Cerebellar nuclear complex (tissue), 1 donor: ENCODE results near the gene STK24.

ENCODE experiments used
- DNase-seq, 2 experiments: peaks; one replicate each; lab custom pipeline; 2025; lab: John Stamatoyannopoulos, UW

Gene STK24

DNA sequence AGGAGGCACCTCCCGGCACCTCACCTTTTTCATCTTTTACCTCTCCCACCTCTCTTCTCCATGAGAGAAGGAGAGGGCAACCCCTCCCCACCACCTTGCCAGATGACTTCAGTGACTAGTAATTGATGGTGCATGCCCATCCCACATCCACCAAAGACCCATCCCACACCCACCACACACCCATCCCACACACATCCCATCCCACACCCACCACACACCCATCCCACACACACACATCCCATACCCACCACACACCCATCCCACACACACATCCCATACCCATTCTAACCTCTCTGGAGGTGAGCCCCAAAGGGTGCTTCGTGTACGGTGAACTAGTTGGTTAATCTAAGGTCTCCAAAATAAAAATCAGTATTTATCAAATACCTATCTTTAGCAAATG is 44.7 kb downstream of the STK24 start:
- DNase-seq: no peak

DNA sequence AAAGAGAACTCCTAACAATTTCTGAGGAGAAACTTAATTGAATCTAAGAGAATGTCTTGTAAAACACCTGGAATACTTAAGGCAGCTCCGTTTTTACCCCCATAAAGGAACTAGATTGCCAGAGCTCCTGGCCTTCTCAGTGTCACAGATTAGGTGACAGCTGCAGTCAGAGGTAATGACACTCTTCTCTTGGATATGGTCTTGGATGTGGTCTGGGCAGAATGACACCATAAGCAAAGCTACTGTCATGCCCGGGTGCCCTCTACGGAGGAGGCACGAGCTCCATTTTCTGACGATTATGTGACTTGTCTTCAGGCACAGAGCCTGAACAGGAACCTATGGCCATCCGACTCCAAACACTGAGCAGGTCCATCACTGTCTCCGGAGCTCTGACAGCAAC is 46.7 kb downstream of the STK24 start:
- DNase-seq: no peak

DNA sequence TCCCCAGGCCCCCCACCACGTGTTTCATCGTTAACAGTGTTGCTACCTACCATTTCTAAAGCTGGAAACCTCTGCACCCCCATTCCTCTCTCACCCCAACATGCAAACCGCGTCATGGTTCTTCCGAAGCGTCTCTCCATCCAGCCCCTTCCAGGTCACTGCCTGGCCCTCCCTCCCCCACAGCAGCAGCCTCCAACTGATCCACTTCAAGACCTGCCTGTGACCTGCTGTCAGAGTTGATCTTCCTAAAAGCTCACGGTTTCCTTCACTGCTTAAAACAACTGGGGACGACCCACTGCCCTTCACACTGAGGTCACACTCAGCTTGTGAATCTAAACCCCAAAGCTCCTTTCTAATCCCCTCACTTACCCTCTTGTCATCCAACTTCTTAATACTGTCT is 47.7 kb downstream of the STK24 start:
- DNase-seq: no peak

DNA sequence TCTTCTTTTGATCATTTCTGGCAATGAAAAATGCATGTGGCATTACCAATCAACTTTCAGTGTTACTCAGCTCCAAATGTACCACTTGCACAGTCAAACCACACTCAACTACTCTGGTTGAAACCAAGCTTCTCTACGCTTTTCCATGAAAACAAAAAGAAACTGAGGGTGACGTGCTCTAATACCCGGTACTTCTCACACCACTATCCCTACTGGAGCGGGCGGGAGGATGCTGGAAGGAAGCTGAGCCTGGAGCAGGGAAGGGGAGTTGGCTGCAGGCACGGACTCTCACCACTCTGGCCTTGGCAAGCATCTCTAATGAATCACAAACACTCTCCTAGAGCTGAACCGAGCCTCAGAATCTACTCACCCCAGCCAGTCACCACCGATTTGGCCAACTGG is 48.2 kb downstream of the STK24 start:
- peak in 1 of 2 experiments; percentile 29 for DNase-seq

DNA sequence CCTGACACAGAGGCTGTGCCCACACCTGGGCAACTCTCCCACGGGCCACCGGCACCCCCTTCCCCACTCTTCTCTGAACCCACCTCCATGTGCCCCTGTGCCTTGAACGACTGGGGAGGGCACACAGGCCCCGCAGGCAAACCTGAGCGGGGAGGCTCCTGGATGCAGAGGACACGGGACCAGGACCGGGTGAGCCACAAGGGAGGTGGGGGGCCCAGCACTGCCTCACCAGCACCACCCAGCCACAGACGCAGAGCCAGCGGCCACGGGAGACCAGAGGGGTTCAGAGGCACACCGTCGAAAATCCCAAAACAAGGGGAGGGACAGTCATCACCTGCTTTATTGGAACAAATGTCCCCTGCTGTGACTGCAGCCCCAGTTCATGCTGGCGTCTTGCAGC is 49.4 kb downstream of the STK24 start:
- DNase-seq: no peak

DNA sequence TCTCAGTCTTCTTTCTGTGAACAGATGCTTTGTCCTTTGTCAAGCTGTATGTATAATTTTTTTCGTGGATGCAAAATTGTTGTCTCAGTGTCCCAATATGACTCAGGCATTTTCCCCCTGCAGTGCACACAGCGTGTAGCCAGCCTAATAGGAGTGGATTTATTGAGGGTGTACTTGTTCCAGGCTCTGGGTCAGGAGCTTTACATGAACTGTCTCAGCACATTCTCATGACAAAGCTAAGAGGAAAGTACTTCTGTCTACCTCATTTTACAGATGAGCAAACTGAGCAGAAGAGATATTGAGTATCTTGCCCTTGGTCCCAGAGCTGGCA is 50.8 kb downstream of the STK24 start:
- DNase-seq: no peak

DNA sequence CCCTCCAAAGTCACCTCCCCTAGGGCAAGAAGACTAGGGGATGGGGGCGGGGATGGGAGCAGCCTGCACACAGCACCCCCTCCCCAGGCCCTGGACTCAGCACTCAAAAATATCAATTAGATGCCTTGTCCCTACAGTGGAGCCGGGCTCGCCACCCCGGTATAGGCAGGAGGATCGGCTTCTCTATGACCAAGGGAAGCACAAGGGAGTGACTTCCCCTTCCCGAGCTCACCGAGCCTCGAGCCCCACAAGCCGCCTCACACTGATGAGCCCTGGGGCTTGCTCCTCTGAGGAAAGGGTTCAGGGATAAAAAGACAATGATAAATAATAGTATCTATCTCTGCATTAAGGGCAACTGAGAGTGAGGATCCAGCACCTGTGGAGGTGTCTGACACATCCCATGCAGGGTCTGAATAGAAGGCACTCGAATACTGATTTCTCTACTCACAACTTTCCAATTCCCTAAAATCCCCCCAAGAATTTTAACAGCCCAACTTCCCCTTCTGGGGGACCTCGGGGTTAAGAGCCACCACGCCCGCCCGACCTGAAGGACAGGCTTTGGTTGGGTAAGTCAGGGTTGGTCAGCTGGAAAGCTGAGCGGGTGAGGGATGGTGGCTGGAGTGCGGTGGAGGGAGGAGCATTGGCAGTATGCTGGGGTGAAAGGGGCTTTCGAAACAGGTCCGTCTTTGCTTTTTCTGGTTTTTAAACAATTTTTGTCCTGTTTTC is 51.3 kb downstream of the STK24 start:
- DNase-seq: no peak

DNA sequence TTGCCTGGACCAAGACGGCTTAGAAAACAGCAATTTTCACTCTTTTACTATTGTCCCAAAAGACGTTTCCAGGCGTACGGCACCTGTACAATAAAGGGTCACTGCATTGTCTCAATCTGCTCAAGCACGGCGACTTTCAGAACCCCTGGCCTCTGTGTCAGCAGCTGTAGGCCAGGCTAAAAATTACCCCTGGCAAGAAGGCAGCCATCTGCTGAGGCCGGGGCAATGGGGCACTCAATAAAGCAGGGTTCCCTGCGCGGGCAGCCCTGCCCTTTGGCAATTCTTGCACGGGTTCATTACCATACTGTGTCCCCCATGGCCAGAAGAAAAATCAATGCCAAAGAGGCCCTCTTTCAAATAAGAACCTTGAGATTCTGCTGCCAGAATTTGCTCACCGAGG is 52.1 kb downstream of the STK24 start:
- DNase-seq: no peak

DNA sequence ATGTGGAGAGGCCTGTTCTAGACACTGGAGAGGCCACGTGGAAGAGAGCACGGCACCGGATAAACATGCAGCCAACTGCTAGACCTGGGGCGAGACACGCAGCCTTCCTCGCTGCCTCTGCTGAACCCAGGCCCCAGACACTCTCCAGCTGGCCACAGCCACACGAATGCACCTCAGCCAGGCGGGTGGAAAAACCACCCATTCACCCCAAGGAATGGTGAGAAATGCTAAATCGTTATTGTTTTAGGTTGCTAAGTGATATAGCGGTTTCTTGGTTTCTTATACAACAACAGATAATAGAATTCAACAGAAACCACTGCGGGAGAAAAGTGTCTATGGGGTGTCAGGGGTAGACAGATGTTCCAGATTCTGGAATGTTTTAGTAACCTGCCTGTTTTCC is 52.5 kb downstream of the STK24 start:
- no peak for DNase-seq

DNA sequence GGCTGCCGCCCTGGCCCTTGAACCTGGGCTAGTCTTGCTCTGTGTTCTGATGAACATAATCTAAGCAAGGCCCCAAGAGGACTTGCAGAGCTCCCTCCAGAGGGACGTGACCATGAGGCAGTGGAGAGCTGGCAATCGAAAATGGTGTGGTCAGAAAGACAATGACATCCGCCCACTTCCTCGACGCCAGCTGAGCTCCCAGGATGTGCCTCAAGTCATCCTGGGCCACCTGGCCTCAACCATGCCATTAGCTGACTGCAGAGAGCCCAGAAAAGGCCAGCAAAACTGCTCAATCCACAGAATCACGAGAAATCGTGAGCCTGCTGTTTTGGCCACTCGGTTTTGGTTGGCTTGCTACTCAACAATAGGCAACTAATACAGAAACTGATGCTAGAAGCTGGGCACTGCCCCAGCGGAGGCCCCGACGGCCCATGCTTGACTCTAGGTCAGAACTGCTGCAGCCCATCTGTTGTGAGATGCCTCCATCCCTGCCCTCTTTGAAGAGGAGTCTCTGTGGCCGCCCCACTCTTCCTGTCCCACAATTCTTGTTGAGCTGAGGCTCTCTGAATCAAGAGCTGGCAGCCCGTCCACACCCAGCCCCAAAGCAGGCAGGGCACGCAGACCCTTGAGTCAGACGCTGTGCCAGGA is 53.3 kb downstream of the STK24 start:
- DNase-seq: no peak

DNA sequence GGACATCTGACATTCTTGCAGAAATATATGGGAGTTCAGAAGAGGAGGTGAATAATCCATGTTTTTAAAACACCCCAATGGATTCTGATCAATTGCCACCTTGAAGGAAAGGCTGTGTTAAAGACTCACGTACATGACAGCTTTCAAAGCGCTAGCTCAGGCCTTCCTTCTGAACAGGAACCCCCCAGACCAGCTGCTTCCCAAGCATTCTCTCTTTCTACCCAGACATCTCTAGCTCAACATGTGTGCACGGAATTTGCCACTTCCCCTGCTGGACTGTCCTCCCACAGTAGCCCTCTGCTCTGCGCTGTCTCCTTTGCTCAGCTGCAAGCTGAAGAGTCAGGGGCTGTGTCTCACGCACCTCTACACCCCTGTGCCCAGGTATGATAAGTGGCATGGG is 54.5 kb downstream of the STK24 start:
- no peak for DNase-seq

DNA sequence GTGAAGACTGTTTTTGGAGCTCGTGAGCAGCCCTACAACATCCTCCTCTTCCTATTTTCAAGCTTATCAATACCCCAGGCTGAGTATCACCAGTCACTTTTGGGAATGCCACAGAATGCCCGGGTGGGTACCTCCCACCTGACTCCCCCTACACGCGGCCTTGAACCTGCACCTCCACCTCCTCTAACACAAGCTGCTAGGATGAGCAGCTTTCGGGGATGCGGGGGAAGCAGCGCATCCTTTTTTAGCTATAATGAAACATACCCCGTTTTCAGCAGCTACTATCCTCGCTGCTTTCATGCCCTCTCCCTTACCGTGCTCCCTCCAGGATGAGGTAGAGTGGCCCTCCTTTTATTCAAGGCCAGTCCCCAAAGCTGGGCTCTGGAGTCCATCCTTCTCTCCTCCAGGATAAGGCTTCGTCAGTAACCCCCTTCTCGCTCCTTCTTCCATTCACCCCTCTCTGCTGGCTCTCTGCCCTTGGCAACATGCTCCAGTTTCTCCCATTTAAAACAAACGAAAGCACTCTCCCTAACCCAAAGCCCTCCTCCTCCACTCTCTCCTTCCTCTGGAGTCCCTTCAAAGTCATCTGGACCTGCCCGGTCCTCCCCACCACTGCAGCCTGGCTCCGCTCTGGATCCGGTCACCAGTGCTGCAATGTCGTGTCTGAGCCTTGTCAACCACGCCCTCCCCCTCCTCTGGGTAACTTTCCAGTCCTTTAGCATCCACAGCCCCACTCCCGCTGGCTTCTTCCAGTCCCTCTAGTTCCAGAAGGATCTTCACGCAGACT is 55.3 kb downstream of the STK24 start:
- no peak for DNase-seq

DNA sequence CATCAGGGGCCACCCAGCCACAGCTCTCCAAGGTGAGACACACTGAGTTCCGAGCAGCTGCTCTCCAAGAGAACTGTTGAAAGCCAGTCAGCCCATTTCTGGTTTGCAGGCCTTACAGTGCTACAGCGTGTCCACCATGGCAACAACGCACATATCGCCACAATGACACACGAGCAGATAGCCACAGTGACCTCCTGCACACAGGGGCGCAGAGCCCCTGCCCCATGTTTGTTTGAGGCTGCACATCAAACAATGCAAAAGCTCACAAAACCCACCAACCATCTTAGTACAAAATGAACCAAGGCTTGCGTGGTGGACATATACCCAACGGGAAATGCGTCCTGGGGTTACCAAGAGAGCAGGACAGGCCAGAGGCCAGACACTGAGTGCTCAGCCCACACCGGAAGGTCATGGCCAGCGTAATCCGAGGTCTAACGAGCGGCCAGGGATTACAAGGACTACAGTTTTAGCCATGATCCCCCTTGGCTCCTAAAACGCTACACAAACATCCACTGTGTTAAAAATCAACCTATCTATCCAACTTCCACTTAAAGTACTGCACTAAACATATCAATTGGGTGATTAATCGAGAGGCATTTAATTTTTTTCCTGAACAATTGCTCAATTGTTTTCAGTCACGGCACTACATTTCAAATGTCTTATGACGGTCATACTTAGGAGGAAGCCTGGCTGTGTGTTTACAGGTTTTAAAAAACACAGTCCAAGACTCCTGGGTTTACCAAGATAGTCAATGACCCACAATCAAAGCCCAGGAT is 56.0 kb downstream of the STK24 start:
- no peak for DNase-seq

DNA sequence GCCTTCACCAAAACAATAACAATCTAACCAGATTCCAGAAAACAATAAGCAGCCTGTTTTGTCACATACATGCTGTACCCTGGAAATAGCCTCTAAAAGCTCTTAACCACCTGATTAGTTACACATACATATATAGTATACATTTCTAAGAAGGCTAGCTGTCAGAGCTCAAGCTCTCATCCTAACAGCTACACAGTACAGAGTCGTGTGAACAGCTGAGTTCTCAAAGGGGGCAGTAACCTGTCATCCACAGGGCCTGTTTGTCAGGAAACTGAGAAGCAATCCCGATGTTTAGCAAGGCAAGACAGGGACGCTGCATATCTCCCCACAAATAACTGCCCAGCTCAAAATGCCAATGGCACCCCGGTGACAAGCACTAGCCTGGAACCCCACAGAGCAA is 56.9 kb downstream of the STK24 start:
- no peak for DNase-seq

DNA sequence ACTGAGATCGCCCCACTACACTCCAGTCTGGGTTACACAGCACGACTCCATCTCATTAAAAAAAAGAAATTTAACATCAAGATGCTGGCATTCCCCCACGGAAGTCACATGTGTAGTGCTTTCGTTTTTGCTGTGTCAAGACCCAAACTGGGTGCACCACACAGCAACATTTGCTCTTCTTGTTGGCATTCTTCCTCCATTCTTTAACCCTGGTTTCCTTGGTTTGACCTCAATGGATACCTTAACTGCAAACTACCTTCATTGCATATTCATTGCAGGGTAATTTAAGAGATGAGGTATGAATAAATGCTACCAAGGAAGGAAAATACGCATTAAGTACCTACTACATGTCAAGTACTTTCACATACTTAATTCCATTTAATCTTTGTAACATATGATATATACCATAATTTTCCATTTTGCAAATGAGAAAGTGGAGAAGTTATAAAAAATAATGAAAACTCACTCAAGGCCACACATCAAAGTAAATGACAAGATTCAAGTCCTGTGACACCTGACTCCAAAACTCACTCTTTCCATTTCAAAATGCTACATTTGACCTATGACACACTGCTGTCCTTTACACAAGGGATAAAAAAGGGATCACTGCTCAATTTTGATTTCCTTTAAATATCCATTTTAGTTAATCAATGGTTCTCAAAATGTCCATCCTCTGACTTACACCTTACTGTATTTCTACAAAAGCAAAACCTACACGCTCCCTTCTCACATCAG is 59.2 kb downstream of the STK24 start:
- no peak for DNase-seq

DNA sequence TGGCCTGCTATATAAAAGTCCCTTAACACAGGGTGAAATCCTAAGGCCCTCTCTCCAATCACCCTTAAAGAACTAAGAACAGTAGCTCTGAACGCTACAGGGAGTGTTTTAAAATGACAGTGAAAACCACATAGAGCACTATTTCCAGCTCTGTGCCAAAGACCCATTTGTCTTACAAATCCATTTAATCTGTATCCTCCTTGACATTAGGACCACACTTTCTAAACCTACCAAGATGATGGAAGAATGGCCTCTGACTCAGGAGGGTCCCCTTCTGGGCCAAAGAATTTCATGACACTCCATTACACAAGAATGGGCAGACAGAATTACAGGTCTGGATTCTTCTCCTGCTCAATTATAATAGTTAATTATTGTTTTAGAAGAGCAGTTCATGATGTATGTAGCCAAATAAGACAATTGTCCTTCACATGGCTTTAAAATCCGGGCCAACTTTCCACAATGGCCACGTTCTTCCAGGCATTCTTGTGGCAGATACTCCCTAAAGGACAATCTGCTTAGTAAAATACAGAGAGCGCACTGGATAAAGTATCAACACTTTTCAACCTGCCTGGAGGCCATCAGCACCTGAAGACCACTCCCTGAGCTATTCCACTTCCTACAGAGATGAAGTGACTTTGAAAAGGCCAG is 61.0 kb downstream of the STK24 start:
- no peak for DNase-seq

DNA sequence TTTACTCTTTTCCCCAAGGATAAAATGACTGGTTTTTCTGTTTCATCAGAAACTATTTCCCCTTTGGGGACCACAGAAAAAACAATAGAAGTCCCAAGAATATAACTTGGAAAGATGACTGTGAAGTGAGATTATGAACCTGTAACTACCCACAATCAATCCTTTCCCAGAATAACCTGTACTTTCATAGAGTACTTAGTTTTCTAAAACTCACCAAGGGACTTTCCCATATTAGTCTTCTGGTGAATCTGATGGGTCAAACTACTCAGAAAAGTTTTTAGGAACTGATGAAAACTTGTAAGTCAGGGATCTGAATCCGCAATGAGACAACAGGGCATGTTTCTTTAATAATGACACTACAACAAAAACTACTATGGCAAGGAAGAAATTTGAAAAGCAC is 62.6 kb downstream of the STK24 start:
- DNase-seq: no peak

DNA sequence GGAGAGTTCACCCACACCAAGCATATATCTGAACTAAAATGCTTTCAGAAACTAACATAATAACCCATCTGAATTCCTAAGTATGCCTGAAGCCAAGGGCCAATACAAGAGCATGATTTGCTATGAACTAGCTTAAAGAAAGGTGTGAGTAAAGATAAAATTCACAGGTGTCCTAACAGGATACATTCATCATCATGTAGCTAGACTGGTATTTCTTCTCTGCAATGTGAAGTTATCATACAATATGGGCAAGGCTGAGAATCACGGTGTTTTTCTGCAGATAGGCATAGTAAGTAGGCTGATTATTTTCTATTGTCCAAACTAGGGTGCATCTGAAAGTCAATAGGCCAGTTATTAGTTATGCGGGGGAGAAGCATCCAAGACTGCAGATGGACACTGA is 63.1 kb downstream of the STK24 start:
- DNase-seq: no peak

DNA sequence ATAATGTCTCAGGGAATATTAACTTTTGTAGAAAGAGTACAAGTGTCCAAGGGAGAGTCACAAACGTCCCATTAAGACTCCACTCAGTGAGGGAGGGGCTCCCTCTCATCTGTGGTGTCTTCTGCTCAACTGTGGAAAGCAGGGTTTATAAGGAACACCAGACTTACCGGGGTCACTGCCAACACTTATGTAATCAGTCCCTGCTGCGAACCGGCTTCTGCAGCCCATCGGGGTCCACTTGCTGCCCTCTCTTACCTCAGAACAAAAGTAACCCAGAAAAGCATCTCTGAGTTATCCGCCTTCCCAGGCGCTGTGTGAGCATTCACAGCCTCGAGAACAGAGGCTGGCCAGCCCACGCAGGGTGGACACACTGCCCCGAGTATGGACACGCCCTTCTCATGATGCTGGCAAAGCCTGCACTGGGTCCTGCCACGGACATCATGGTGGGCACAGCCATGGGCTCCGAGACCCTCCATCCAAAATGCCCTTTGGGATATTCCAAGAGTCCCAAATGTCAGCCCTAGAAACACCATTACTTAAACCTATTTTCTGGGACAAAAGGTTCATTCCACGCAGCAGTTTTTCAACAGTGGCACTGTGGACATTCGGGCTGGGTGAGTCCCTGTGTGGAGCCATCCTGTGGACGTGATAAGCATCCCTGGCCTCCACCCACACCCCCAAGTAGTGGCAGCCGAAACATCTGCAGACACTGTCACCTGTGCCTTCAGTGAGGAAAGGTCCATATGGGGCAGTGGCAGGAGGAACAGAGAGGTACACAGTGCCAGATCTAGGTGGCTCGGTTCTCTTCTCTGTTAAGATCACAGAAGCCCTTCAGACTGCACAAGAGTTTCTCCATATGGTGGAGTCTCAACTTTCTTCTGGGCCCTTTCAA is 63.9 kb downstream of the STK24 start:
- peak in 1 of 2 experiments; percentile 16 for DNase-seq

DNA sequence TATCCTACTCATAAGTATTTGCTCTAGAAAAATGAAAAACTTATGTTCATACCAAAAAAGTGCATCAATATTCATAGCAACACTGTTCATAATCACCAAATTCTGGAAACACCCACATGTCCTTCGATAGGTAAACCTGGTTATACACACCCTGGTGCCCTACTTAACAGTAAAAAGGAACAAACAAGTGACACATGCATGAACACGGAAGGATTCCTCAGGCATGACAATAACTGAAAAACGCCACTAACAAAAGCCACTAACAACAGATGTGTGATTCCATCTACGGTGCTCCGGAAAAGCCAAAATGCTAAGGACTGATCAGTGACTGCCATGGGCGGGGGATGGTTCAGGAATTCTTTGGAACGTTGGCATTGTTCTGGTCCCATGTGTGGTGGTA is 65.5 kb downstream of the STK24 start:
- DNase-seq: no peak
